K562 (cell line): ENCODE data around the gene VPS26A. TPM values are rescaled to one million over a fixed set of nuclear protein-coding genes. Genes with fewer than 3 reads are reported as not detected.

ENCODE experiments used
- ARHGAP35 ChIP-seq: fragments of 450-650 bp; IDR thresholded peaks from 2 replicates; pipeline ENCODE4 v1.6.1; 2018; ENCODE audit not compliant: partially characterized antibody
- FOXA3 ChIP-seq, 2 experiments: fragments of 450-650 bp in 1 of 2; sonication (generic) in 1 of 2; formaldehyde crosslinking; IDR thresholded peaks in 1 of 2; conservative IDR thresholded peaks in 1 of 2; 2 replicates each; pipeline versions ENCODE4 v1.4.0 to v1.8.0; 2020 to 2022; ENCODE audit warnings: mild to moderate bottlenecking in 2 of 2, missing genetic modification reagents in 1 of 2
- HNRNPUL1 ChIP-seq: fragments of 200-400 bp; formaldehyde crosslinking; IDR thresholded peaks from 2 replicates; pipeline ENCODE4 v1.6.1; 2017; ENCODE audit warnings: low read length
- HSF4 ChIP-seq: fragments of 250-450 bp; sonication (Bioruptor Pico); IDR thresholded peaks from 2 replicates; pipeline ENCODE4 v2.1.2; 2022; ENCODE audit warnings: mild to moderate bottlenecking, moderate library complexity, borderline replicate concordance
- ID3 ChIP-seq, 2 experiments: fragments of 250-450 bp in 1 of 2; fragments of 450-650 bp in 1 of 2; sonication (Bioruptor Pico) in 1 of 2; IDR thresholded peaks; 2 replicates each; pipeline versions ENCODE4 v1.6.1 to v1.8.0; 2016 to 2021; ENCODE audit warnings: mild to moderate bottlenecking in 2 of 2, moderate library complexity in 2 of 2, missing compliant biosample characterization in 1 of 2, missing genetic modification characterization in 1 of 2
- LEF1 ChIP-seq: fragments of 450-650 bp; IDR thresholded peaks from 2 replicates; pipeline ENCODE4 v1.6.1; 2016; ENCODE audit warnings: mild to moderate bottlenecking
- MED1 ChIP-seq: sonication (generic); formaldehyde crosslinking; IDR thresholded peaks from 2 replicates; pipeline ENCODE4 v1.8.1; 2023; ENCODE audit warnings: missing genetic modification reagents, borderline replicate concordance
- MYNN ChIP-seq, 2 experiments: sonication (generic); formaldehyde crosslinking in 1 of 2; IDR thresholded peaks; 2 replicates each; pipeline versions ENCODE4 v1.5.0 to v1.6.1; 2016 to 2020; ENCODE audit warnings: antibody characterized with exemption in 1 of 2, missing genetic modification reagents in 1 of 2
- PHB ChIP-seq: fragments of 250-450 bp; sonication (Bioruptor Pico); IDR thresholded peaks from 2 replicates; pipeline ENCODE4 v1.5.0; 2021
- POLR2B ChIP-seq: fragments of 450-650 bp; IDR thresholded peaks from 2 replicates; pipeline ENCODE4 v1.6.1; 2018; ENCODE audit warnings: low read depth; ENCODE audit not compliant: partially characterized antibody
- RB1 ChIP-seq: fragments of 450-650 bp; IDR thresholded peaks from 2 replicates; pipeline ENCODE4 v1.6.1; 2017; ENCODE audit warnings: low read depth, mild to moderate bottlenecking
- STAT5A ChIP-seq: IDR thresholded peaks from 2 replicates; pipeline ENCODE4 v1.6.1; 2012; ENCODE audit warnings: low read length, inconsistent platforms, borderline replicate concordance
- ZBTB34 ChIP-seq: fragments of 250-450 bp; sonication (Bioruptor Pico); IDR thresholded peaks from 2 replicates; pipeline ENCODE4 v1.8.0; 2021; ENCODE audit warnings: mild to moderate bottlenecking, moderate library complexity
- ZFP1 ChIP-seq: fragments of 450-650 bp; formaldehyde crosslinking; IDR thresholded peaks from 2 replicates; pipeline ENCODE4 v1.4.0; 2020; ENCODE audit warnings: mild to moderate bottlenecking, mixed read lengths
- ZNF140 ChIP-seq: fragments of 250-450 bp; sonication (Bioruptor Pico); IDR thresholded peaks from 2 replicates; pipeline ENCODE4 v1.8.0; 2021; ENCODE audit warnings: moderate library complexity, mild to moderate bottlenecking, inconsistent platforms
- ZNF175 ChIP-seq: fragments of 200-800 bp; sonication (Bioruptor generic); IDR thresholded peaks from 2 replicates; pipeline ENCODE4 v1.6.1; 2016; ENCODE audit warnings: low read depth, mild to moderate bottlenecking, missing genetic modification characterization, missing compliant biosample characterization
- ZNF197 ChIP-seq: fragments of 200-800 bp; sonication (Bioruptor generic); IDR thresholded peaks from 2 replicates; pipeline ENCODE4 v1.6.1; 2016; ENCODE audit warnings: low read depth, missing genetic modification characterization, missing compliant biosample characterization
- ZNF668 ChIP-seq: fragments of 250-450 bp; sonication (Bioruptor Pico); IDR thresholded peaks from 2 replicates; pipeline ENCODE4 v1.8.0; 2022; ENCODE audit warnings: mild to moderate bottlenecking, inconsistent platforms
- polyA plus RNA-seq, 8 experiments: library from polyadenylated mRNA; depleted of rRNA in 4 of 8; stranded (reverse) in 5 of 8; unstranded in 3 of 8; fragments of >200 nt; fragmentation: Nextera tagmentation in 2 of 8; fragmentation: Illumina TruSeq in 1 of 8; extraction: Ambion mirVana in 2 of 8; extraction: Trizol in 1 of 8; gene quantifications; 2 replicates each; pipeline versions ENCODE4 v1.2.1 to v1.2.3, GENCODE V29; 2011 to 2014; ENCODE audit warnings: inconsistent platforms in 1 of 8, missing spikeins in 1 of 8
- total RNA-seq, 7 experiments: library from RNA; depleted of rRNA in 6 of 7; stranded (reverse); fragments of >200 nt in 6 of 7; fragmentation: Illumina TruSeq in 2 of 7; extraction: Trizol in 2 of 7; gene quantifications; 2 replicates each; pipeline versions ENCODE4 v1.2.1 to v1.2.3, GENCODE V29; 2011 to 2021; ENCODE audit warnings: low replicate concordance in 1 of 7
- TF ChIP-seq, protein P1 (sequence below), 3 experiments: fragments of 200-800 bp in 1 of 3; sonication (Bioruptor generic) in 1 of 3; sonication (generic) in 1 of 3; formaldehyde crosslinking in 1 of 3; IDR thresholded peaks; 2 replicates each; pipeline versions ENCODE4 v1.6.1 to v1.8.0; 2016 to 2022; ENCODE audit warnings: mild to moderate bottlenecking in 2 of 3, missing compliant biosample characterization in 2 of 3, missing genetic modification characterization in 2 of 3, missing genetic modification reagents in 1 of 3
- TF ChIP-seq, protein P2 (sequence below): fragments of 250-450 bp; sonication (Bioruptor Pico); IDR thresholded peaks from 2 replicates; pipeline ENCODE4 v1.5.0; 2021
- TF ChIP-seq, protein P3 (sequence below): IDR thresholded peaks from 2 replicates; pipeline ENCODE4 v1.6.1; 2011; ENCODE audit not compliant: insufficient read length; ENCODE audit errors: extremely low read depth
- TF ChIP-seq, protein P4 (sequence below): sonication (generic); formaldehyde crosslinking; IDR thresholded peaks from 2 replicates; pipeline ENCODE4 v1.8.0; 2022; ENCODE audit warnings: missing genetic modification reagents, mild to moderate bottlenecking, moderate library complexity, borderline replicate concordance

VPS26A gene
- total and polyA plus RNA-seq, 9 of the 15 experiments (the other 6 are each of a cell fraction or from before 2014, with no cell fraction given): 47.1 to 137 (median 69.3) TPM

DNA sequence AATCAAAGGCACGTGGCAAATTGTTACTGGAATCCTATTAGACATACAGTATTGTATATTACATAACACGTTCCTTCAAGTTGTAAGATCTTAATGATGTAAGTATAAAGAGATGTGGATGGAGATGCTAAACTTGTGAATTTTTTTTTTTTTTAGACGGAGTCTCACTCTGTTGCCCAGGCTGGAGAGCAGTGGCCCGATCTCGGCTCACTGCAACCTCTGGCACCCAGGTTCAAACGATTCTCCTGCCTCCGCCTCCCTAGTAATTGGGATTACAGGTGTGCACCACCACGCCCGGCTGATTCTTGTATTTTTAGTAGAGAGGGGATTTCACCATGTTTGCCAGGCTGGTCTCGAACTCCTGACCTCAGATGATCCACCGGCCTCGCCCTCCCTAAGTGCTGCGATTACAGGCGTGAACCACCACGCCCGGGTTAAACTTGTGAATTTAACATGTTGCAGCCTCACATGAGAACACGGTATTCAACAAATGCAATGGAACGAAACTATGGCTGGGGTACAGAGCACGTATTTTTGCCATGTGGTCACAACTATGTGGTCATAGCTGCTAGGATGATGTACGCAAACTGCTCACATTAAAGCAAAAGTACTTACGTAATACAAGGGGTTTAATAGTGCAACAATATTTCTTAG is 55.2 kb downstream of the VPS26A start (continued):
- no peak for TF ChIP-seq ZBTB34 (CRISPR knock-in tag)
- TF ChIP-seq MED1: no peak
- TF ChIP-seq, protein P1, sequence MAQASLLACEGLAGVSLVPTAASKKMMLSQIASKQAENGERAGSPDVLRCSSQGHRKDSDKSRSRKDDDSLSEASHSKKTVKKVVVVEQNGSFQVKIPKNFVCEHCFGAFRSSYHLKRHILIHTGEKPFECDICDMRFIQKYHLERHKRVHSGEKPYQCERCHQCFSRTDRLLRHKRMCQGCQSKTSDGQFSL (CRISPR knock-in tag; IDR thresholded peaks at IDR 0.05): no peak
- TF ChIP-seq, protein P1 (tag; IDR thresholded peaks at IDR 0.05): no peak
- no peak for TF ChIP-seq POLR2B
- TF ChIP-seq ZFP1 (CRISPR knock-in tag): no peak
- no peak for TF ChIP-seq HNRNPUL1
- TF ChIP-seq STAT5A: no peak
- TF ChIP-seq ZNF175 (CRISPR knock-in tag): no peak
- TF ChIP-seq PHB (CRISPR knock-in tag): no peak
- TF ChIP-seq ARHGAP35: no peak
- no peak for TF ChIP-seq ZNF140
- TF ChIP-seq FOXA3 (CRISPR knock-in tag; conservative IDR thresholded peaks at IDR 0.05 in 1 of 2, IDR thresholded peaks at IDR 0.05 in 1 of 2): no peak
- no peak for TF ChIP-seq HSF4 (CRISPR knock-in tag)
- TF ChIP-seq ID3 (CRISPR knock-in tag; IDR thresholded peaks at IDR 0.05): no peak
- TF ChIP-seq ID3 (tag; IDR thresholded peaks at IDR 0.05): peak; percentile 11; the same call in 1 of the 2 replicates
- TF ChIP-seq RB1: no peak
- TF ChIP-seq MYNN (IDR thresholded peaks at IDR 0.05): no peak
- no peak for TF ChIP-seq MYNN (CRISPR knock-in tag; IDR thresholded peaks at IDR 0.05)
- TF ChIP-seq, protein P2, sequence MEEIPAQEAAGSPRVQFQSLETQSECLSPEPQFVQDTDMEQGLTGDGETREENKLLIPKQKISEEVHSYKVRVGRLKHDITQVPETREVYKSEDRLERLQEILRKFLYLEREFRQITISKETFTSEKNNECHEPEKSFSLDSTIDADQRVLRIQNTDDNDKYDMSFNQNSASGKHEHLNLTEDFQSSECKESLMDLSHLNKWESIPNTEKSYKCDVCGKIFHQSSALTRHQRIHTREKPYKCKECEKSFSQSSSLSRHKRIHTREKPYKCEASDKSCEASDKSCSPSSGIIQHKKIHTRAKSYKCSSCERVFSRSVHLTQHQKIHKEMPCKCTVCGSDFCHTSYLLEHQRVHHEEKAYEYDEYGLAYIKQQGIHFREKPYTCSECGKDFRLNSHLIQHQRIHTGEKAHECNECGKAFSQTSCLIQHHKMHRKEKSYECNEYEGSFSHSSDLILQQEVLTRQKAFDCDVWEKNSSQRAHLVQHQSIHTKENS (CRISPR knock-in tag): no peak
- TF ChIP-seq, protein P3, sequence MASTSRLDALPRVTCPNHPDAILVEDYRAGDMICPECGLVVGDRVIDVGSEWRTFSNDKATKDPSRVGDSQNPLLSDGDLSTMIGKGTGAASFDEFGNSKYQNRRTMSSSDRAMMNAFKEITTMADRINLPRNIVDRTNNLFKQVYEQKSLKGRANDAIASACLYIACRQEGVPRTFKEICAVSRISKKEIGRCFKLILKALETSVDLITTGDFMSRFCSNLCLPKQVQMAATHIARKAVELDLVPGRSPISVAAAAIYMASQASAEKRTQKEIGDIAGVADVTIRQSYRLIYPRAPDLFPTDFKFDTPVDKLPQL: no peak
- TF ChIP-seq, protein P4, sequence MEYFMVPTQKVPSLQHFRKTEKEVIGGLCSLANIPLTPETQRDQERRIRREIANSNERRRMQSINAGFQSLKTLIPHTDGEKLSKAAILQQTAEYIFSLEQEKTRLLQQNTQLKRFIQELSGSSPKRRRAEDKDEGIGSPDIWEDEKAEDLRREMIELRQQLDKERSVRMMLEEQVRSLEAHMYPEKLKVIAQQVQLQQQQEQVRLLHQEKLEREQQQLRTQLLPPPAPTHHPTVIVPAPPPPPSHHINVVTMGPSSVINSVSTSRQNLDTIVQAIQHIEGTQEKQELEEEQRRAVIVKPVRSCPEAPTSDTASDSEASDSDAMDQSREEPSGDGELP (CRISPR knock-in tag): no peak
- TF ChIP-seq ZNF668 (CRISPR knock-in tag): no peak
- no peak for TF ChIP-seq LEF1
- no peak for TF ChIP-seq ZNF197
